ENCODE measurements around the gene CHD9NB. TPM values are rescaled to one million over a fixed set of nuclear protein-coding genes. Genes with fewer than 3 reads are reported as not detected.

CHD9NB gene
- total and polyA plus RNA-seq, 8 donors = 1.6 to 22.1 (median 3.5) TPM

DNA sequence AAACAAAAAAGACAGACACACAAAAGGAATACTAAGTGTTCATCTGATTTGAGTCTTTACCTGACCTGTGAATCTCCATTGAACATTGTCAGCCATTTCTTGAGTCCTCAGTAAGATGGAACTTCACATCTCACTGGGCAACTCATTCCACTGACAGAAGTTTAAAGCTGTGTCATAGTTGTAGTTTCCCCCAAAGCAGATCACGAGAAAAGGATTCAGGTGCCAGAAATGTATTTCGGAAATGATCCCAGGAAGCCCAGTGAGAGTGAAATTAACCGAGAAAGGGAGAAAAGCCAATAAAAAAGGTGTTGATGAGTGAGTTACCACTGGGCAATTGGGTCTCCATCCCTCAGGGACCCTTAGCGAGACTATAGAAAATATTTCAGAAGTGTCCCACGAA lies 8.6 kb upstream of the CHD9NB start:
- H3K4me1 ChIP-seq = no peaks in the 10 kb centered on the region
- no peaks in the 10 kb centered on the region for H3K27me3 ChIP-seq
- intact Hi-C loops (cut with DNase I) = no loop called here
- H3K9me3 ChIP-seq = no peaks in the 10 kb centered on the region
- 91 to 93% methylated on average over 5 of the region's 5 CpGs for WGBS, 2 donors
- no peak overlapping the region for H3K4me3 ChIP-seq
- H3K36me3 ChIP-seq = no peaks in the 10 kb centered on the region
- H3K27ac ChIP-seq = no peak overlapping the region
- TF ChIP-seq, protein P1, sequence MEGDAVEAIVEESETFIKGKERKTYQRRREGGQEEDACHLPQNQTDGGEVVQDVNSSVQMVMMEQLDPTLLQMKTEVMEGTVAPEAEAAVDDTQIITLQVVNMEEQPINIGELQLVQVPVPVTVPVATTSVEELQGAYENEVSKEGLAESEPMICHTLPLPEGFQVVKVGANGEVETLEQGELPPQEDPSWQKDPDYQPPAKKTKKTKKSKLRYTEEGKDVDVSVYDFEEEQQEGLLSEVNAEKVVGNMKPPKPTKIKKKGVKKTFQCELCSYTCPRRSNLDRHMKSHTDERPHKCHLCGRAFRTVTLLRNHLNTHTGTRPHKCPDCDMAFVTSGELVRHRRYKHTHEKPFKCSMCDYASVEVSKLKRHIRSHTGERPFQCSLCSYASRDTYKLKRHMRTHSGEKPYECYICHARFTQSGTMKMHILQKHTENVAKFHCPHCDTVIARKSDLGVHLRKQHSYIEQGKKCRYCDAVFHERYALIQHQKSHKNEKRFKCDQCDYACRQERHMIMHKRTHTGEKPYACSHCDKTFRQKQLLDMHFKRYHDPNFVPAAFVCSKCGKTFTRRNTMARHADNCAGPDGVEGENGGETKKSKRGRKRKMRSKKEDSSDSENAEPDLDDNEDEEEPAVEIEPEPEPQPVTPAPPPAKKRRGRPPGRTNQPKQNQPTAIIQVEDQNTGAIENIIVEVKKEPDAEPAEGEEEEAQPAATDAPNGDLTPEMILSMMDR (IDR thresholded peaks at IDR 0.05) = no peak
- no peak for ATAC-seq
- no peak for FAIRE-seq
- no peak for DNase-seq

- no peaks in the 10 kb centered on the region for H3K36me3 ChIP-seq
- H3K4me3 ChIP-seq = no peak overlapping the region
- no peak overlapping the region for H3K27ac ChIP-seq
- 93 to 97% methylated on average over 7 of the region's 7 CpGs for WGBS, 2 donors
- FAIRE-seq = no peak
- DNase-seq = no peak
- H3K9me3 ChIP-seq = no peaks in the 10 kb centered on the region
- ATAC-seq = no peak
- no peaks in the 10 kb centered on the region for H3K27me3 ChIP-seq
- H3K4me1 ChIP-seq = peaks cover 0 to 6% (median 0%) of the 10 kb centered on the region in 3 donors
- intact Hi-C loops (cut with DNase I) = loop anchor here in 2 of 3 donors (10.0 kb wide), 2 partner anchors 95 to 225 kb away; no protein-coding TSS in a partner anchor
- TF ChIP-seq, protein P1 (IDR thresholded peaks at IDR 0.05) = no peak
These were observed 7.0 kb upstream of the CHD9NB start for GRCh38 chr16:53059672-53060071.

DNA sequence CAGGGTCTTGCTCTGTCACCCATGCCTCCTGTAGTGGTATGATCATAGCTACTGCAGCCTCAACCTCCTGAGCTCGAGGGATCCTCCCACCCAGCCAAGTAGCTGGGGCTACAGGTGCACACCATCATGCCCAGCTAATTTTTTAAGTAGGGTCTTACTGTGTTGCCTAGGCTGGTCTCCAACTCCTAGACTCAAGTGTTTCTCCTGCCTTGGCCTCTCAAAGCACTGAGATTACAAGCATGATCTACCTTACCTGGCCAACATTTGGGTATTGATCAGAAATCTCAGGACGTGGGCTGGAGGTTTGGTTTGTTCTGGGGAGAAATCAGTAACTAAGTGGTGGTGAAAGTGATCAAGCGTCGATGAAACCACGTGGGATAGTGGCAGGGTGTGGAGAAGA lies 6.2 kb upstream of the CHD9NB start:
- TF ChIP-seq, protein P1 (IDR thresholded peaks at IDR 0.05) = no peak
- WGBS, 2 donors = 78 to 79% methylated on average over 5 of the region's 5 CpGs
- intact Hi-C loops (cut with DNase I) = loop anchor here in 2 of 3 donors (10.0 kb wide), 2 partner anchors 96 to 226 kb away; no protein-coding TSS in a partner anchor
- no peaks in the 10 kb centered on the region for H3K27me3 ChIP-seq
- peaks cover 0 to 11% (median 0%) of the 10 kb centered on the region in 3 donors for H3K4me1 ChIP-seq
- DNase-seq (no peak), ATAC-seq (no peak), FAIRE-seq (no peak)
- H3K27ac ChIP-seq = no peak overlapping the region
- no peaks in the 10 kb centered on the region for H3K36me3 ChIP-seq
- H3K9me3 ChIP-seq = no peaks in the 10 kb centered on the region
- no peak overlapping the region for H3K4me3 ChIP-seq

DNA sequence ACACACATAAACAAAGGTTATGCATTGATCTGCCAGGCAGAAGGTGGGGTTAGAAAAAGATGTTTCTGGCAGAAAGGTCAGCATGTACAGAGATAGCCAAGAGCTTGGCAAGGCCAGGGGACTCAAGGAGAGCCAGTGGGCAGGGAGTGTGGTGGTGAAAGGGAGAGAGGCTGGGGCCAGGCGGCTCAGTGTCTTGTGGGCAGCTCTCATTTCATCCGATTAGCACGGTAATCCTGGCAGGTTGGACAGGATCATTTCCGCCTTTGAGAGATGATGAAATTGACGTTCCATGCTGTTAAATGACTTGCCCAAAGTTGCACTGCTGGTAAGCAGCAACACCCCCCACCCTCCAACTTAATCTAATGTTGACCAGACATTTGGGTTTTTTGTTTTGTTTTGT lies 5.7 kb upstream of the CHD9NB start:
- Histone ChIP-seq H3K4me1 (peaks cover 0 to 11% (median 0%) of the 10 kb centered on the region in 3 donors), H3K36me3 (no peaks in the 10 kb centered on the region), H3K9me3 (no peaks in the 10 kb centered on the region), H3K4me3 (no peak overlapping the region), H3K27me3 (no peaks in the 10 kb centered on the region), H3K27ac (no peak overlapping the region)
- DNase-seq = no peak
- intact Hi-C loops (cut with DNase I) = loop anchor here in 2 of 3 donors (10.0 kb wide), 2 partner anchors 96 to 226 kb away; no protein-coding TSS in a partner anchor
- no peak for FAIRE-seq
- TF ChIP-seq, protein P1 (IDR thresholded peaks at IDR 0.05) = no peak
- no peak for ATAC-seq
- 82 to 86% methylated on average over 5 of the region's 5 CpGs for WGBS, 2 donors

GRCh38 chr16:53057658-53058057 lies 5.0 kb upstream of the CHD9NB start:
- ATAC-seq (no peak), FAIRE-seq (no peak), DNase-seq (no peak)
- Histone ChIP-seq H3K4me3 (no peak overlapping the region), H3K4me1 (peaks cover 0 to 11% (median 0%) of the 10 kb centered on the region in 3 donors), H3K36me3 (no peaks in the 10 kb centered on the region), H3K27me3 (no peaks in the 10 kb centered on the region), H3K27ac (no peak overlapping the region), H3K9me3 (no peaks in the 10 kb centered on the region)
- 93 to 94% methylated on average over 8 of the region's 8 CpGs for WGBS, 2 donors
- TF ChIP-seq, protein P1 (IDR thresholded peaks at IDR 0.05) = no peak
- intact Hi-C loops (cut with DNase I) = loop anchor here in 2 of 3 donors (10.0 kb wide), 2 partner anchors 97 to 227 kb away; no protein-coding TSS in a partner anchor
